Heart left ventricle (tissue), 16 donors: ENCODE data around the gene ABTB2. TPM values are rescaled to one million over a fixed set of nuclear protein-coding genes. Genes with fewer than 3 reads are reported as not detected.

Experiments used
- ATAC-seq, 4 donors: fragments of 200-7000 bp; cut with Tn5 transposase; one replicate each; pipeline ENCODE4 v1.9.1; 2020 to 2022; ENCODE audit warnings: moderate library complexity in 4 of 4, mild to moderate bottlenecking in 3 of 4, moderate number of reproducible peaks in 1 of 4
- DNase-seq, 5 donors: peaks; one replicate each; pipeline ENCODE4 v3.0.0-alpha.2; 2020
- H3K27ac ChIP-seq, 12 donors: fragments of 200-600 bp; sonication (generic) in 4 of 12; one replicate each; pipeline versions ENCODE4 v1.5.0 to v1.8.0; 2016 to 2022; ENCODE audit warnings: mild to moderate bottlenecking in 2 of 12
- H3K27me3 ChIP-seq, 9 donors: fragments of 200-600 bp; sonication (generic) in 2 of 9; one replicate each; pipeline versions ENCODE4 v1.5.1 to v1.8.0; 2016 to 2022; ENCODE audit warnings: mild to moderate bottlenecking in 3 of 9
- H3K36me3 ChIP-seq, 9 donors: fragments of 200-600 bp; sonication (generic) in 2 of 9; one replicate each; pipeline versions ENCODE4 v1.5.0 to v1.8.0; 2018 to 2022; ENCODE audit warnings: mild to moderate bottlenecking in 2 of 9
- H3K4me1 ChIP-seq, 12 donors: fragments of 200-600 bp; sonication (generic) in 4 of 12; one replicate each; pipeline versions ENCODE4 v1.5.0 to v1.8.0; 2016 to 2022; ENCODE audit warnings: mild to moderate bottlenecking in 3 of 12
- H3K4me3 ChIP-seq, 12 donors: fragments of 200-600 bp; sonication (generic) in 4 of 12; one replicate each; pipeline versions ENCODE4 v1.5.0 to v1.8.0; 2017 to 2022; ENCODE audit warnings: mild to moderate bottlenecking in 9 of 12, moderate library complexity in 4 of 12
- H3K9me3 ChIP-seq, 12 donors: fragments of 200-600 bp; sonication (generic) in 4 of 12; one replicate each; pipeline versions ENCODE4 v1.5.0 to v1.8.0; 2016 to 2022; ENCODE audit warnings: mild to moderate bottlenecking in 1 of 12
- POLR2A ChIP-seq, 2 donors: fragments of 450-650 bp; IDR thresholded peaks; one replicate each; pipeline ENCODE4 v1.6.1; 2017; ENCODE audit warnings: antibody characterized with exemption in 2 of 2, mild to moderate bottlenecking in 2 of 2, moderate library complexity in 2 of 2
- WGBS, 4 donors: extraction: QIAGEN DNeasy Blood & Tissue Kit in 2 of 4; methylation state at CpG; one replicate each; pipeline versions ENCODE4 v1.1.5 to v1.1.7; 2013 to 2018; 5-methylcytosine and 5-hydroxymethylcytosine counted together
- intact Hi-C, 10 donors: fragments of 100-400 bp; cut with DNase I; formaldehyde crosslinking; loops; one replicate each; pipeline versions ENCODE4 v1.11.1 to v1.14.2; 2022
- polyA plus RNA-seq, 2 donors: library from polyadenylated mRNA; stranded (reverse); fragments of 200-250 nt; gene quantifications; one replicate each; pipeline ENCODE4 v1.2.3, GENCODE V29; 2013
- total RNA-seq, 9 donors: library from RNA; depleted of rRNA in 2 of 9; stranded (reverse); fragments of >200 nt in 2 of 9; fragmentation: NEBNext Ultra II Directional in 3 of 9; extraction: Animal tissue kit (Norgen Biotek cat#: 25700) in 3 of 9; gene quantifications; one replicate each; pipeline versions ENCODE4 v1.1.0 to v1.2.4, GENCODE V29; 2016 to 2023
- TF ChIP-seq, protein P1 (sequence below), 12 donors: fragments of 200-600 bp; sonication (generic) in 4 of 12; IDR thresholded peaks; one replicate each; pipeline versions ENCODE4 v1.5.0 to v1.8.0; 2018 to 2022; ENCODE audit warnings: antibody characterized with exemption in 12 of 12, mild to moderate bottlenecking in 5 of 12
- donor health status: ischemic (EF 13 %, LVEDD 7.1; RV severe dilation, severe dysfunction).
- donor health status: healthy with polysubstance abuse.
- donor health status: DM: no; HTN: yes; CAD: no.
- donor health status: DM: no; HTN: no; CAD: no.
- donor health status: ischemic (EF 25% LVEDD 6.9; RV normal size, moderate dysfunction).
- donor health status: ischemic (EF 25% LVEDD 5.7; RV mildly dilated, moderate dysfunction).
- donor health status: healthy.
- donor health status: DM: yes; HTN: yes; CAD: no.
- donor health status: ischemic (EF 35%, LVEDD 5.7; RV mildly dilated, moderate dysfunction).
- donor health status: nonischemic (EF 11% LVEDD 7.7; RV severe dilation, severe dysfunction).
- donor health status: DM: yes; HTN: yes; CAD: no.
- donor health status: PGD.
- donor health status: ischemic (EF 29% LVEDD 5.4; RV normal size, mild dysfunction).
- donor health status: nonischemic (EF 23%, LVEDD 6.1; RV moderate dilation, normal function).

Gene ABTB2
- total and polyA plus RNA-seq, 11 donors = 3.3 to 27.1 (median 12.5) TPM

DNA sequence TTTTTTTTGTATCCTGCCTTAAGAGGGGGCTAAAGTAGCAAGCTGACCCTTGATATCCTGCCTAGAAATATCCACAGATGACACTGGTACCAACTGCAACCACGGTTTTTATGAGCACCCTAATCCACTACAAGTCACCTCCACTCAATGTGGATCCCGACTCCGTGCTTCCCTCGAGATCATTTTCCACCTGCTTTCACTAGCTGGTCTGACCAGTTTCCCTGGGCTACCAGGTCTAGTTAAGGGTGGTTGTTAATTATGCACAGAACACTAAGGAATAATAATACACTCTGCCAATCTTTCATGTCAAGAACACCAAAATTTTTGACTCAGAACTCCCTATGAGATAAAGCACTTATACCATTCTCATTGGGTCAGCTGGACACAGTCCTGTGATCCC lies 82.3 kb downstream of the ABTB2 start:
- WGBS, 4 donors = 84 to 93% (median 91%) methylated on average over 4 of the region's 4 CpGs
- Histone ChIP-seq H3K9me3 (no peaks in the 10 kb centered on the region), H3K4me3 (no peak overlapping the region), H3K27me3 (no peaks in the 10 kb centered on the region), H3K36me3 (no peaks in the 10 kb centered on the region), H3K27ac (peak overlapping the region in 9 of 12 donors; percentile 19 to 70 (median 57)), H3K4me1 (peaks cover 0 to 29% (median 9%) of the 10 kb centered on the region in 12 donors)
- TF ChIP-seq POLR2A (IDR thresholded peaks at IDR 0.05) = no peak
- TF ChIP-seq, protein P1, sequence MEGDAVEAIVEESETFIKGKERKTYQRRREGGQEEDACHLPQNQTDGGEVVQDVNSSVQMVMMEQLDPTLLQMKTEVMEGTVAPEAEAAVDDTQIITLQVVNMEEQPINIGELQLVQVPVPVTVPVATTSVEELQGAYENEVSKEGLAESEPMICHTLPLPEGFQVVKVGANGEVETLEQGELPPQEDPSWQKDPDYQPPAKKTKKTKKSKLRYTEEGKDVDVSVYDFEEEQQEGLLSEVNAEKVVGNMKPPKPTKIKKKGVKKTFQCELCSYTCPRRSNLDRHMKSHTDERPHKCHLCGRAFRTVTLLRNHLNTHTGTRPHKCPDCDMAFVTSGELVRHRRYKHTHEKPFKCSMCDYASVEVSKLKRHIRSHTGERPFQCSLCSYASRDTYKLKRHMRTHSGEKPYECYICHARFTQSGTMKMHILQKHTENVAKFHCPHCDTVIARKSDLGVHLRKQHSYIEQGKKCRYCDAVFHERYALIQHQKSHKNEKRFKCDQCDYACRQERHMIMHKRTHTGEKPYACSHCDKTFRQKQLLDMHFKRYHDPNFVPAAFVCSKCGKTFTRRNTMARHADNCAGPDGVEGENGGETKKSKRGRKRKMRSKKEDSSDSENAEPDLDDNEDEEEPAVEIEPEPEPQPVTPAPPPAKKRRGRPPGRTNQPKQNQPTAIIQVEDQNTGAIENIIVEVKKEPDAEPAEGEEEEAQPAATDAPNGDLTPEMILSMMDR (IDR thresholded peaks at IDR 0.05) = no peak
- ATAC-seq (no peak), DNase-seq (no peak)
- intact Hi-C loops = loop anchor here in 1 of 10 donors (5.0 kb wide), 1 partner anchor 37 kb away; no protein-coding TSS in a partner anchor

DNA sequence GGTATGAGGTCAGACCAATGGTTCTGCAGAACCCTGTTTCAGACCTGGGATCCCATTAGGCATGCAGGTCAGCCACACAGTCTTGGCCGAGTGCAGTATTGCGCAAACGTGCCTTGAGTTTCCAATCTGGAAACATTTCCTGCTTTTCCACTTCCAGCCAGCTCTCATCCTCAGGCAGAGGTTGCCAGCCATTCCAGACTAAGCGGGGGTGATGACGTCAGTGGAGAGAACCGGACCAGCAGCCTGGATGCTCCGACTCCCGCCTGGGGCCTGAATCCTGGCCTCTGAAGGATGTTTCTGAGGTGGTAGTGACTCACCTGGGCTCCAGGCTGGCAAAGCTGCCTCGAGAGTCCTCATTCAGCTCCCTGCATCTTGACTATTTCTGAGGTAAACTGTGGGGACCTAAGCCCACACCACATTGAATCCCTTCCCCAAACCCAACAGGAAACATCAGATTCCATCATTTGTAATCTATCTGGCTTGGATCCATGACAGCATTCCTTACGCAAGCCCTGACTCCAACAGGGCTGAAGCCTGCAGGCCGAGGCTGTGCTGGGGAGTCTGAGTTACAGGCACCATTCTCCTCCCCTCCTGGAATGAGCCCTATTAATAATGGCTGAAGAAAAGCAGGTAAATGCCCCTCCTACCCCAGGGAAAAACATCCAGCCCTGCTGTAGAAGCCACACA lies 83.0 kb downstream of the ABTB2 start:
- Histone ChIP-seq H3K4me1 (peaks cover 0 to 29% (median 9%) of the 10 kb centered on the region in 12 donors), H3K4me3 (no peak overlapping the region), H3K36me3 (no peaks in the 10 kb centered on the region), H3K27me3 (no peaks in the 10 kb centered on the region), H3K27ac (peak overlapping the region in 9 of 12 donors; percentile 19 to 70 (median 57)), H3K9me3 (no peaks in the 10 kb centered on the region)
- ATAC-seq = peak; percentile 82 to 94 (median 90)
- DNase-seq = peak; percentile 80 to 92 (median 82)
- WGBS, 4 donors = 25 to 42% (median 30%) methylated on average over 11 of the region's 11 CpGs
- intact Hi-C loops = loop anchor here in 1 of 10 donors (5.0 kb wide), 1 partner anchor 37 kb away; no protein-coding TSS in a partner anchor
- TF ChIP-seq, protein P1 (IDR thresholded peaks at IDR 0.05) = no peak
- TF ChIP-seq POLR2A (IDR thresholded peaks at IDR 0.05) = no peak

DNA sequence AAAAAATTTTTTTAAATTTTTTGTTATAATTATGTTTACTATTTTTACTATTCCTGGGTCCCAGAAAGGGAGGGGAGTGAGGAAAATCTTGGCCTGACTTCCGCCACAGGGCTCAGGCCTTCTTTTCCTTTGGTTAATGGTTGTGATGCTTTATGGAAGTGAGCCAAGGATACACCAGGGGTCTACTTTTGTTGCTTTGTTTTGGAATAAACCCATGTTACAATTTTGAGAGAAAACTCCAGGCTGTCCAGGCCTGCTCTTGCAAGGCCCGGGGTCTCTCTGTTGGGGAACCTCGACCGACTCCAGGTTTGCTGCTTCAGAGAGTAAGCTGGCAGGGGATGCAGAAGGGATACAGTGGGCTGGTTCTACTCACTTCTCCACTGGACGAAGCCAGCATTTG lies 84.7 kb downstream of the ABTB2 start:
- intact Hi-C loops = no loop called here
- peaks cover 0 to 23% (median 13%) of the 10 kb centered on the region in 12 donors for H3K4me1 ChIP-seq
- no peaks in the 10 kb centered on the region for H3K9me3 ChIP-seq
- ATAC-seq (no peak), DNase-seq (no peak)
- no peak overlapping the region for H3K27ac ChIP-seq
- no peaks in the 10 kb centered on the region for H3K36me3 ChIP-seq
- no peak overlapping the region for H3K4me3 ChIP-seq
- 85 to 96% (median 92%) methylated on average over 4 to 5 of the region's 5 CpGs for WGBS, 4 donors
- TF ChIP-seq, protein P1 (IDR thresholded peaks at IDR 0.05) = no peak
- TF ChIP-seq POLR2A (IDR thresholded peaks at IDR 0.05) = no peak
- peaks cover 0 to 4% (median 0%) of the 10 kb centered on the region in 9 donors for H3K27me3 ChIP-seq

DNA sequence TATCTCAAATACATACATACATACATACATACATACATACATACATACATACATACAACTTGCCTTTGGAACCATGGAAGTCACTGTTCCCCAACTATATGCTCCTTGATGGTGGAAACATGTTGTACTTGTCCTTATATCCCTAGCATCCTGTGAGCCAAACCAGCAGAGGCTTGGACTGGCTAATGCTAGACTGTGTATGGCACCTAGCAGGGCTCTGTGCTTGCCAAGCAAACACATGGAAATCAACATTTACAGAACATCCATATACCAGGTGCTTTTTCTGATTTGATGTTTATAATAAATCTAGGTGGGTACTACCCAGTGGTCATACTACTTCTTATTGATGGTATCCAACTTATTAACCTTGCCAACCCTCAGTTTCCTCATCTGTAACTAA lies 86.1 kb downstream of the ABTB2 start:
- ATAC-seq (no peak), DNase-seq (no peak)
- no peak overlapping the region for H3K27ac ChIP-seq

More for the DNA sequence above, 86.1 kb downstream of the ABTB2 start:
- intact Hi-C loops = loop anchor here in 1 of 10 donors (2.0 kb wide), 1 partner anchor 63 kb away; no protein-coding TSS in a partner anchor
- no peaks in the 10 kb centered on the region for H3K36me3 ChIP-seq
- peaks cover 0 to 4% (median 0%) of the 10 kb centered on the region in 9 donors for H3K27me3 ChIP-seq
- H3K4me1 ChIP-seq = peaks cover 0 to 34% (median 18%) of the 10 kb centered on the region in 12 donors
- H3K9me3 ChIP-seq = no peaks in the 10 kb centered on the region
- no peak overlapping the region for H3K4me3 ChIP-seq
- TF ChIP-seq, protein P1 (IDR thresholded peaks at IDR 0.05) = no peak
- no peak for TF ChIP-seq POLR2A (IDR thresholded peaks at IDR 0.05)
